ENCODE measurements around the gene EPHA7.

Gene EPHA7

GRCh38 chr6:93419304-93420162, at the start of gene EPHA7:
TSS of gene EPHA7 (minus strand) at chr6:93419559. CDS start at chr6:93419341, 218 bp downstream.
- H3K4me1 ChIP-seq (ENCODE audit: insufficient read depth, low read length) = peaks cover 18% of the 10 kb centered on the region
- H3K36me3 ChIP-seq (ENCODE audit: insufficient read depth, low read length) = no peaks in the 10 kb centered on the region
- peak within 1 kb of the TSS; percentile 77 for H2AFZ ChIP-seq (ENCODE audit: low read depth, low read length)
- H3K4me3 ChIP-seq (ENCODE audit: low read length) = peak within 1 kb of the TSS; percentile 94
- no peaks in the 10 kb centered on the region for H3K9me3 ChIP-seq (ENCODE audit: low read length)
- no peaks in the 10 kb centered on the region for H3K27me3 ChIP-seq (ENCODE audit: insufficient read depth, low read length)

- no peaks in the 10 kb centered on the region for H3K27me3 ChIP-seq (ENCODE audit: insufficient read depth, low read length)
- H3K4me3 ChIP-seq (ENCODE audit: low read length) = no peak overlapping the region
- H3K9me3 ChIP-seq (ENCODE audit: low read length) = peaks cover 2% of the 10 kb centered on the region
- H3K4me1 ChIP-seq (ENCODE audit: insufficient read depth, low read length) = peaks cover 17% of the 10 kb centered on the region
- H3K36me3 ChIP-seq (ENCODE audit: insufficient read depth, low read length) = no peaks in the 10 kb centered on the region
- peak overlapping the region; percentile 8 for H2AFZ ChIP-seq (ENCODE audit: low read depth, low read length)
These were observed 48.9 kb upstream of the EPHA7 start for GRCh38 chr6:93468291-93468690.

GRCh38 chr6:93454533-93454932, 35.2 kb upstream of the EPHA7 start:
- no peaks in the 10 kb centered on the region for H3K4me1 ChIP-seq (ENCODE audit: insufficient read depth, low read length)
- no peaks in the 10 kb centered on the region for H3K27me3 ChIP-seq (ENCODE audit: insufficient read depth, low read length)
- H3K4me3 ChIP-seq (ENCODE audit: low read length) = no peak overlapping the region
- no peak overlapping the region for H2AFZ ChIP-seq (ENCODE audit: low read depth, low read length)
- no peaks in the 10 kb centered on the region for H3K9me3 ChIP-seq (ENCODE audit: low read length)
- H3K36me3 ChIP-seq (ENCODE audit: insufficient read depth, low read length) = no peaks in the 10 kb centered on the region

- no peaks in the 10 kb centered on the region for H3K36me3 ChIP-seq (ENCODE audit: insufficient read depth, low read length)
- no peak overlapping the region for H2AFZ ChIP-seq (ENCODE audit: low read depth, low read length)
- no peaks in the 10 kb centered on the region for H3K9me3 ChIP-seq (ENCODE audit: low read length)
- H3K4me1 ChIP-seq (ENCODE audit: insufficient read depth, low read length) = no peaks in the 10 kb centered on the region
- H3K4me3 ChIP-seq (ENCODE audit: low read length) = no peak overlapping the region
- no peaks in the 10 kb centered on the region for H3K27me3 ChIP-seq (ENCODE audit: insufficient read depth, low read length)
These were observed 34.6 kb upstream of the EPHA7 start for GRCh38 chr6:93453956-93454355.

GRCh38 chr6:93447874-93448273, 28.5 kb upstream of the EPHA7 start:
- no peaks in the 10 kb centered on the region for H3K36me3 ChIP-seq (ENCODE audit: insufficient read depth, low read length)
- no peak overlapping the region for H3K4me3 ChIP-seq (ENCODE audit: low read length)
- no peak overlapping the region for H2AFZ ChIP-seq (ENCODE audit: low read depth, low read length)
- no peaks in the 10 kb centered on the region for H3K4me1 ChIP-seq (ENCODE audit: insufficient read depth, low read length)
- no peaks in the 10 kb centered on the region for H3K27me3 ChIP-seq (ENCODE audit: insufficient read depth, low read length)
- no peaks in the 10 kb centered on the region for H3K9me3 ChIP-seq (ENCODE audit: low read length)

GRCh38 chr6:93437491-93437890, 18.1 kb upstream of the EPHA7 start:
- no peaks in the 10 kb centered on the region for H3K9me3 ChIP-seq (ENCODE audit: low read length)
- no peaks in the 10 kb centered on the region for H3K27me3 ChIP-seq (ENCODE audit: insufficient read depth, low read length)
- no peaks in the 10 kb centered on the region for H3K36me3 ChIP-seq (ENCODE audit: insufficient read depth, low read length)
- H3K4me3 ChIP-seq (ENCODE audit: low read length) = no peak overlapping the region
- H3K4me1 ChIP-seq (ENCODE audit: insufficient read depth, low read length) = no peaks in the 10 kb centered on the region
- H2AFZ ChIP-seq (ENCODE audit: low read depth, low read length) = no peak overlapping the region

GRCh38 chr6:93433592-93433991, 14.2 kb upstream of the EPHA7 start:
- Histone ChIP-seq H3K36me3 (ENCODE audit: insufficient read depth, low read length) (no peaks in the 10 kb centered on the region), H2AFZ (ENCODE audit: low read depth, low read length) (no peak overlapping the region)

GRCh38 chr6:93424303-93425064, 5.1 kb upstream of the EPHA7 start:
- Histone ChIP-seq H3K4me1 (ENCODE audit: insufficient read depth, low read length) (peaks cover 12% of the 10 kb centered on the region), H3K9me3 (ENCODE audit: low read length) (no peaks in the 10 kb centered on the region), H3K36me3 (ENCODE audit: insufficient read depth, low read length) (no peaks in the 10 kb centered on the region), H3K27me3 (ENCODE audit: insufficient read depth, low read length) (no peaks in the 10 kb centered on the region), H2AFZ (ENCODE audit: low read depth, low read length) (no peak overlapping the region), H3K4me3 (ENCODE audit: low read length) (no peak overlapping the region)

More at GRCh38 chr6:93433592-93433991, 14.2 kb upstream of the EPHA7 start:
- H3K27me3 ChIP-seq (ENCODE audit: insufficient read depth, low read length) = no peaks in the 10 kb centered on the region
- no peaks in the 10 kb centered on the region for H3K9me3 ChIP-seq (ENCODE audit: low read length)
- no peaks in the 10 kb centered on the region for H3K4me1 ChIP-seq (ENCODE audit: insufficient read depth, low read length)
- no peak overlapping the region for H3K4me3 ChIP-seq (ENCODE audit: low read length)

- no peaks in the 10 kb centered on the region for H3K9me3 ChIP-seq (ENCODE audit: low read length)
- H3K4me3 ChIP-seq (ENCODE audit: low read length) = no peak overlapping the region
- no peaks in the 10 kb centered on the region for H3K27me3 ChIP-seq (ENCODE audit: insufficient read depth, low read length)
- no peak overlapping the region for H2AFZ ChIP-seq (ENCODE audit: low read depth, low read length)
- peaks cover 12% of the 10 kb centered on the region for H3K4me1 ChIP-seq (ENCODE audit: insufficient read depth, low read length)
- H3K36me3 ChIP-seq (ENCODE audit: insufficient read depth, low read length) = no peaks in the 10 kb centered on the region
These were observed 4.2 kb upstream of the EPHA7 start for GRCh38 chr6:93423542-93423941.

GRCh38 chr6:93420163-93420795, 920 bp upstream of the EPHA7 start:
- no peaks in the 10 kb centered on the region for H3K27me3 ChIP-seq (ENCODE audit: insufficient read depth, low read length)
- H3K9me3 ChIP-seq (ENCODE audit: low read length) = no peaks in the 10 kb centered on the region
- no peaks in the 10 kb centered on the region for H3K36me3 ChIP-seq (ENCODE audit: insufficient read depth, low read length)
- peak overlapping the region; percentile 74 for H3K4me3 ChIP-seq (ENCODE audit: low read length)
- H2AFZ ChIP-seq (ENCODE audit: low read depth, low read length) = peak overlapping the region; percentile 77
- H3K4me1 ChIP-seq (ENCODE audit: insufficient read depth, low read length) = peaks cover 18% of the 10 kb centered on the region

- Histone ChIP-seq H3K36me3 (ENCODE audit: insufficient read depth, low read length) (no peaks in the 10 kb centered on the region), H3K9me3 (ENCODE audit: low read length) (no peaks in the 10 kb centered on the region), H2AFZ (ENCODE audit: low read depth, low read length) (peak overlapping the region; percentile 65), H3K4me1 (ENCODE audit: insufficient read depth, low read length) (peaks cover 18% of the 10 kb centered on the region), H3K27me3 (ENCODE audit: insufficient read depth, low read length) (no peaks in the 10 kb centered on the region), H3K4me3 (ENCODE audit: low read length) (peak overlapping the region; percentile 94)
These were observed 703 bp downstream of the EPHA7 start for GRCh38 chr6:93418408-93419303.

- no peaks in the 10 kb centered on the region for H3K36me3 ChIP-seq (ENCODE audit: insufficient read depth, low read length)
- H3K27me3 ChIP-seq (ENCODE audit: insufficient read depth, low read length) = no peaks in the 10 kb centered on the region
- H3K4me3 ChIP-seq (ENCODE audit: low read length) = peak overlapping the region; percentile 94
- peaks cover 18% of the 10 kb centered on the region for H3K4me1 ChIP-seq (ENCODE audit: insufficient read depth, low read length)
- peak overlapping the region; percentile 65 for H2AFZ ChIP-seq (ENCODE audit: low read depth, low read length)
- no peaks in the 10 kb centered on the region for H3K9me3 ChIP-seq (ENCODE audit: low read length)
These were observed 1.3 kb downstream of the EPHA7 start for GRCh38 chr6:93418033-93418407.

All from neuron (in vitro differentiated cells).